Urinary bladder (tissue), 4 donors: ENCODE results near the gene G6PD. TPM values are rescaled to one million over a fixed set of nuclear protein-coding genes. Genes with fewer than 3 reads are reported as not detected.

Experiments
- DNase-seq: peaks from one replicate; pipeline ENCODE4 v3.0.0-alpha.2; 2015; ENCODE audit errors: extremely low spot score
- H3K27ac ChIP-seq: one replicate; pipeline ENCODE4 v1.5.1; 2013; ENCODE audit warnings: low read depth, mild to moderate bottlenecking, moderate library complexity
- H3K36me3 ChIP-seq: one replicate; pipeline ENCODE4 v1.6.1; 2013; ENCODE audit warnings: mild to moderate bottlenecking, moderate library complexity; ENCODE audit not compliant: insufficient read depth
- H3K4me1 ChIP-seq: one replicate; pipeline ENCODE4 v1.6.1; 2013; ENCODE audit warnings: mild to moderate bottlenecking, moderate library complexity; ENCODE audit not compliant: insufficient read depth
- H3K4me3 ChIP-seq: one replicate; pipeline ENCODE4 v1.5.1; 2013; ENCODE audit warnings: low read depth, low read length
- WGBS: extraction: QIAGEN DNeasy Blood & Tissue Kit; methylation state at CpG from one replicate; pipeline ENCODE4 v1.1.7; 2013; 5-methylcytosine and 5-hydroxymethylcytosine counted together
- polyA plus RNA-seq: library from polyadenylated mRNA; stranded (reverse); fragments of 200-250 nt; gene quantifications from one replicate; pipeline ENCODE4 v1.2.3, GENCODE V29; 2013
- total RNA-seq: library from RNA; depleted of rRNA; stranded (reverse); fragments of >200 nt; gene quantifications from one replicate; pipeline ENCODE4 v1.2.3, GENCODE V29; 2014
- donor health status: healthy with polysubstance abuse.
- donor health status: healthy.

The G6PD gene
- total and polyA plus RNA-seq, 2 donors: 12.8 to 77.6 TPM

DNA sequence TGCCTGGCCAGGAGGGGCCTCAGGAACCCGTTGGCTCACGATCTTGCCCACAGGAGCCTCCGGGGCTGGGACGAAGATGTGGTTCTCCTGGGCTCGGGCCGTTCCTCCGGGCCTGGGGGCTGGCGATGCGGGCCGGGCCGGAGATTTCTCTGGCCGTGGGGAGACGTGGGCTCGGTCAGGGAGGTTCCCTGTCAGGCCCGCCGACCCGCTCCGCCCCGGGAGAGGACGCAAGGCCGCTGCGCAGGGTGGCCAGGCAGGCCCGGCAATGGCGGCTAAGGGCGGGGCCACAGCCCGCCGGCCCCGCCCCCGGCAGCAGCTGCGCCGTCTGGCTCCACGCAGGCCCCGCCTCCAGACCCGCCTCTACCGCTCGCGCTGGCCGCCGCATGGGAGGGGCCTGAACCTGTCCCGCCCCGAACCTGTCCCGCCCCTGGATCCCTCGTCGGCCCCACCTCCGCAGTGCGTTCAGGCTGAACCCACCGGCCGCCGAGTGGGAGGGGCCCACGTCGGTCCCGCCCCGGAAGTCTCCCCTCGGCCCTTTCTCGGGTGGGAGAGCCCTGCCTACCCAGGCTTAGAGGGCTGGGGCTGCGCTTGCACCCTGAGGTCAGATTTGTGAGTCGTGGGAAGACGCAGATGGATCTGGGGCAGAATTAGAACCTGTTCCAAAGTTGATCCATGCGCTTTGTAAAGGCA is 30.5 kb downstream of the G6PD start, which contains the start of gene FAM3A:
Gene FAM3A, minus strand, starts transcription at position 267 of the 690 bp plus-strand sequence. CDS start 460 bp downstream, outside the sequence.
- under 1% methylated on average over 56 of the region's 59 CpGs for WGBS

GRCh38 chrX:154515090-154515965 is 31.3 kb downstream of the G6PD start:
- 15% methylated on average over 34 of the region's 34 CpGs for WGBS
- H3K4me3 ChIP-seq: peak overlapping the region; percentile 59
- H3K4me1 ChIP-seq: no peaks in the 10 kb centered on the region
- H3K27ac ChIP-seq: peak overlapping the region; percentile 89
- H3K36me3 ChIP-seq: no peaks in the 10 kb centered on the region
- no peak for DNase-seq

More for the DNA sequence above, 30.5 kb downstream of the G6PD start, which contains the start of gene FAM3A:
- peak; percentile 76 for DNase-seq
- peak within 1 kb of the TSS; percentile 59 for H3K4me3 ChIP-seq
- H3K27ac ChIP-seq: peak within 1 kb of the TSS; percentile 91
- H3K36me3 ChIP-seq: no peaks in the 10 kb centered on the region
- H3K4me1 ChIP-seq: no peaks in the 10 kb centered on the region

DNA sequence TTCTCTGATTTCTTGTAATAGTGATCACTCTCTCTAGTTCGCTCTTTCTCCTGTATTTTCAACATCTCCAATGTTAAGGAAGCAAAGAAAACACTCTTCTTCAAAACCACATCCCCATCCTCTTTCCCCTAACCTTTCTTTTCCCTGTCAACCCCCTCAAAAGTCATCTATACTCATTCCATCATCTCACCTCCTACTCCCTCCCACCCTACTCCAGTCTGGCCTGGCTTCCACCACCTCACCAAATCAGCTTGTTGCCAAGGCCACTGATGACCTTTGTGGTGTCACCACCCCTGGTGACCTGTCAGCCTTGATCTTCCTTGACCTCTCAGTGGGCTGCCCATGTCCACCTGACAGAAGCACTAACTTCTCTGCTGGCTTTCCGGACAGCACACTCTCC is 32.9 kb downstream of the G6PD start:
- Histone ChIP-seq H3K27ac (no peak overlapping the region), H3K4me3 (no peak overlapping the region), H3K4me1 (no peaks in the 10 kb centered on the region), H3K36me3 (no peaks in the 10 kb centered on the region)
- 94% methylated on average over 2 of the region's 2 CpGs for WGBS
- no peak for DNase-seq

DNA sequence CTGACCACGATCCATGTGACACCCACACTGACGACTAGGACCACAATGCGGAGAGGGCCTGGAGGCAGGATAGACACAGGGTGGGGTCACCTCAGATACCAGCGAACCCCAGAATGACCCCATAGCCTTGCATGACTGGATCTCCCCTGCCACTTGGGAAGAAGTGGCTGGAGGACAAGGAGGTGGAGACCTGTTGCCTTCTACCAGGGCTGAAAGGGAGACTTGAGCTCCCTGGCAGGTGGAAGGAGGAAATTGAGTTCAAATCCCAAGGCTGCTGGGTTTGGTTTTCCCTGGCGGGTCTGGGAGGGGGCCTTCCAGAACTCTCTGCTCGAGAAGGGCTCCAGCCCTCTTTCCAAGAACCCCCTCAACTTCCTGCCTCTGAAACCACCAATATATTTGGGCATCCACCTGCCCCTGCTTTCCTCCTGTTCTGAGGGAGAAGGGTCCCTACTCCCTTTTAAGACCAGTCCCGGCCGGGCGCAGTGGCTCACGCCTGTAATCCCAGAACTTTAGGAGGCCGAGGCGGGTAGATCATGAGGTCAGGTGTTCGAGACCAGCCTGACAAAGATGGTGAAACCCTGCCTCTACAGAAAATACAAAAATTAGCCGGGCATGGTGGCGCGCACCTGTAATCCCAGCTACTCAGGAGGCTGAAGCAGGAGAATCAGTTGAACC is 33.6 kb downstream of the G6PD start:
- no peak overlapping the region for H3K4me3 ChIP-seq
- WGBS: 93% methylated on average over 16 of the region's 16 CpGs
- H3K36me3 ChIP-seq: no peaks in the 10 kb centered on the region
- no peak for DNase-seq
- no peak overlapping the region for H3K27ac ChIP-seq
- no peaks in the 10 kb centered on the region for H3K4me1 ChIP-seq

DNA sequence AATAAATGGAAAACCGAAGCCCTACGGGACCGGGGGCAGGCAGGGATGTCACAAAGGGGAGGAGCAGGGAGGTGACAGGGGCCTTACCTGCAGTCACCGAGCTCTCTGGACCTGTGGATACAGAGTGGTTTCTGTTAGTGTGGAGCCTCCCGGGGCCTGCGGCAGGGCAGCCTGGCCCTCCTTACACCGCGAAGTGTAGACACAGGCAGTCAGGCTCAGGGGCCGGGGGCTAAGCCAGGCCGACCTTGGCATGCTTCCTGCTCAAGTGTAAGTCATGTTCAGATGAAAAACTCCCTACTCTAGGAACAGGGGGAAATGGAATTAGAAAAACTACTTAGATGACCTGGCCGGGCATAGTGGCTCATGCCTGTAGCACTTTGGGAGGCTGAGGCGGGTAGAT is 34.9 kb downstream of the G6PD start:
- H3K4me3 ChIP-seq: no peak overlapping the region
- no peaks in the 10 kb centered on the region for H3K36me3 ChIP-seq
- 74% methylated on average over 12 of the region's 12 CpGs for WGBS
- no peak overlapping the region for H3K27ac ChIP-seq
- no peak for DNase-seq
- no peaks in the 10 kb centered on the region for H3K4me1 ChIP-seq

GRCh38 chrX:154509455-154509854 is 37.2 kb downstream of the G6PD start:
- no peaks in the 10 kb centered on the region for H3K36me3 ChIP-seq
- no peak overlapping the region for H3K4me3 ChIP-seq
- 98% methylated on average over 5 of the region's 5 CpGs for WGBS

DNA sequence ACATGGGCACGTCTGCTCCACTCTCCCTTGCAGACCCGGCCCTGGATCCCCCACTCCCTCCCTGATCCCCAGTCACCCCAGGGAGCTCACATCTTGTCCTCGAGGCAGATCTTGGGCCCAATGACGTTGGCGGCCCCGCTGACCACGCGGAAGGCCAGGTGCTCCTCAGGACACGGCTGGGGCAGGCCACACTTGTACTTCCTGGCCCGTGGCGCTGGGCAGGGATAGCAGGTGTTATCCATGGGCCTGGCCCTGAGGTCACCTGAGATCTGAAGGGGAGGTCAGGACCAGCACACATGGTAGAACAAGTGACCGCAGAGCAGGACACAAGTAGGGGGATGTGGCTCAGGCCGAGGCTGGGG is 38.3 kb downstream of the G6PD start:
- H3K36me3 ChIP-seq: no peaks in the 10 kb centered on the region
- no peak overlapping the region for H3K27ac ChIP-seq
- no peak for DNase-seq
- no peaks in the 10 kb centered on the region for H3K4me1 ChIP-seq
- 93% methylated on average over 13 of the region's 13 CpGs for WGBS
- no peak overlapping the region for H3K4me3 ChIP-seq

More at GRCh38 chrX:154509455-154509854, 37.2 kb downstream of the G6PD start:
- no peaks in the 10 kb centered on the region for H3K4me1 ChIP-seq
- H3K27ac ChIP-seq: no peak overlapping the region
- DNase-seq: no peak

DNA sequence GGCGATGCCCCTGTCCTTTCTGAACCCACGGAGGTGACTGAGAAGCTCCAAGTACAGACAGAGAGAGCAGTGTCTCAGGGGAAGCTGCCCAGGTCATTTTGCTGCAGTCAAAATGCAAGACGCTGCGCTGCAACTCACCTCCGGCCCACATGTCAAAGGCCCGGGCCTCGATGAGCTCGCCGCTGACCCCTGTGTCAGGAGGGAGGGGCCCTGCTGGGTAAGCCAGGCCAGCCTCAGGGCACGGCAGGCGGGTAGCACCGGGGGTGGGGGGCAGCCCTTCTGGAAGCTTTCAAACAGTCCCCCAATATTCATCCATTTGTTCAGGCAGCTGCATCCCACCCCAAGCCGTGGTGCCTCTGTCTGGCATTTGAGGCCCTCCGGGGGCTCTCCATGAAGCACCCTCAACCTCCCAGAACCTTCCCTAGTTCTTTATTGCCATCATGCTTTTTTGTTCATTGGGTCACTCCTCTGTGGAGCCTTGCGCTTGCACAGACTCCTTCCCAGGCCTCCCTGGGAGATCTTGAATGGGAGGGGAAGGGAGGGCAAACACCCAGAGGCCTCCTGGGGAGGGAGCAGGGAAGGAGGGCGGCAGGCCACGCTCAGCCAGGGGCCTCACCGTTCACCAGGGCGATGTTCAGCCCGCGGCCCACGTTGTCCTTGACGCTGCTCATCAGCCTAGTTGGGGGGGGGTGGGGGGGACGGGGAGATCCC is 38.8 kb downstream of the G6PD start:
- Histone ChIP-seq H3K4me1 (no peaks in the 10 kb centered on the region), H3K36me3 (no peaks in the 10 kb centered on the region), H3K4me3 (no peak overlapping the region), H3K27ac (no peak overlapping the region)
- no peak for DNase-seq
- 85% methylated on average over 24 of the region's 24 CpGs for WGBS

- Histone ChIP-seq H3K4me1 (no peaks in the 10 kb centered on the region), H3K36me3 (no peaks in the 10 kb centered on the region), H3K27ac (no peak overlapping the region), H3K4me3 (no peak overlapping the region)
- DNase-seq: no peak
- WGBS: 90% methylated on average over 37 of the region's 37 CpGs
Measured at GRCh38 chrX:154506483-154507332, 39.9 kb downstream of the G6PD start.

- no peak overlapping the region for H3K27ac ChIP-seq
- H3K4me1 ChIP-seq: no peaks in the 10 kb centered on the region
- no peaks in the 10 kb centered on the region for H3K36me3 ChIP-seq
- DNase-seq: no peak
- H3K4me3 ChIP-seq: no peak overlapping the region
- 71% methylated on average over 12 of the region's 12 CpGs for WGBS
Measured at GRCh38 chrX:154505734-154506133, 40.9 kb downstream of the G6PD start.

GRCh38 chrX:154502989-154503388 is 43.7 kb downstream of the G6PD start:
- WGBS: 81% methylated on average over 3 of the region's 3 CpGs
- no peak for DNase-seq
- no peak overlapping the region for H3K27ac ChIP-seq

DNA sequence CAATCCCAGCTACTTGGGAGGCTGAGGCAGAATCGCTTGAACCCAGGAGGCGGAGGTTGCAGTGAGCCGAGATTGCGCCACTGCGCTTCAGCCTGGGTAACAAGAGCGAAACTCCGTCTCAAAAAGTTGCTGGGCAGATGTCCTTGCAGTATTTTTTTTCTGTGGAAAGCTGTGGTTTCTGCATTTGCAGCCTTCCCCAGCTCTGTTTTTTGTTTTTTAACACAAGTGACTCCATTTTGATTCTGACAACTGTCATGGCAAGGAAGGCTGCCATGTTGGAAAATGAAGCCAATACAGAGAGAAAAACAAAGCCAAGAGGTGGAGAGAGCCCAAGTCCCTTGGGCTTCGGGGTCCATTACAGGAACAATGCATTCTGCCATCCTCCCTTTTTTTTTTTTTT is 44.5 kb downstream of the G6PD start:
- WGBS: 84% methylated on average over 8 of the region's 8 CpGs
- Histone ChIP-seq H3K27ac (no peak overlapping the region), H3K4me3 (no peak overlapping the region), H3K4me1 (no peaks in the 10 kb centered on the region), H3K36me3 (no peaks in the 10 kb centered on the region)
- DNase-seq: no peak

More at GRCh38 chrX:154502989-154503388, 43.7 kb downstream of the G6PD start:
- no peaks in the 10 kb centered on the region for H3K4me1 ChIP-seq
- no peaks in the 10 kb centered on the region for H3K36me3 ChIP-seq
- no peak overlapping the region for H3K4me3 ChIP-seq
